HG02759 (cell line): ENCODE results near the gene ZFAND3.

Source experiments
- ATAC-seq: cut with Tn5 transposase; IDR thresholded peaks from one replicate; pipeline ENCODE4 v1.9.1; 2021; ENCODE audit warnings: mild to moderate bottlenecking, moderate library complexity; ENCODE audit not compliant: unreplicated experiment

Gene ZFAND3

DNA sequence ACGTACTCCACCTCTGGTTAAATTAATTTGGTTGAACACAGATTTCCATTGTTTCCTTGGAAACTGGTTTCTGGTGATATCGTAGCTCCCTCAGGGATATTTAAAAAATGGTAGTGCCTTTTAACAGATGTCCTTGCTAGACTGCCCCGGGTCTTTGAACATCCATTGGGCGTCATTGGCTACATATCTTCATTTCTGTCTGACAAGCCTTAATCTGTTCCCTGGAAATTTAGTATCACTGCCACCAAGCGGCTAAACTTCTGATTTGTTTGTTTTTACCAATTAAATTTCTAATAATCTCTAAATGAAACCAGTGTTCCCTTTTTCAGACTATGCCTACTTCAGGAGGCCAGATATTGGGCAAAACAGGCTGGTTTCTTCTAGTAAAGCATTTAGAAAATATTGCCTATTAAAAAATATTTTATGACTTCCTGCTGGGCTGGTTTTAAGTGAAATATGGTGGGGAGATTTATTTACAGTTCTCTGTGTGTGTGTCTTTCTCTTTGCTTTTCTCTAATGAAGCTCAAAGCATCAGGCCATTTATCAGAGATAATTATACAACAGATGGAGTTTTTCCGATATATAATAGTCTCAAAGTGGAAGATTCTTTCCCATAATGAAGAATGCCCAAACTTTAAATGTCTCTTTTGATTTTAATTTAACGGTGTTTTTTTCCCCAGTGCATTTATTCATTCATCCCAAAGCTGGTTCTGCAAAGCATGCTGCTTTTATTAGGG, 249.5 kb downstream of the ZFAND3 start:
- ATAC-seq: no peak

DNA sequence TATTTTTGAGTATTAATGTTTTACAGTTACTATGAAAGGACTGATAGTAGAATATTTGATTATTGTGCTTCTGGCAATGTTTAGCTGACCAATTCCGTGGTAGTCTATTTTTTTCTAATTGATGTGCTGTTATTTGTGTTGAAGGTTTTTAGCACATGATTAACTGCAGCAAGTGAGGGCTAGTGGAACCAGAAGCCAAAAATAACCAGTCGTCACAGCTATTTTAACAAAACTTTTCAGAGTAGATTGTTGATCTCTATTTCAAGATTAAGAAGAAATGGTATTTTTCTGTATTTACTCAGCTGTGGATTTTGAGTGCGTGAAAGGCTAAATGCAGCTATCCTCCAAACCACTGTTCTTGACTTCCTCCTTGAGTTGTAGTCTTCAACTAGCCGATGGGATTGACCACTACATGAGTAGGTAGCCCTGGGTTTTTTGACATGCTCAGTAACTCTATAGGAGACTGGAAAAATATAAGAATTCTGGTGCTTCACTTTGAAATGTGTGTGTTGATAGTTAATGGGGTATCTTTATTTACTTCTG, 258.0 kb downstream of the ZFAND3 start:
- ATAC-seq: no peak

GRCh38 chr6:38078671-38079070, 259.1 kb downstream of the ZFAND3 start:
- no peak for ATAC-seq

DNA sequence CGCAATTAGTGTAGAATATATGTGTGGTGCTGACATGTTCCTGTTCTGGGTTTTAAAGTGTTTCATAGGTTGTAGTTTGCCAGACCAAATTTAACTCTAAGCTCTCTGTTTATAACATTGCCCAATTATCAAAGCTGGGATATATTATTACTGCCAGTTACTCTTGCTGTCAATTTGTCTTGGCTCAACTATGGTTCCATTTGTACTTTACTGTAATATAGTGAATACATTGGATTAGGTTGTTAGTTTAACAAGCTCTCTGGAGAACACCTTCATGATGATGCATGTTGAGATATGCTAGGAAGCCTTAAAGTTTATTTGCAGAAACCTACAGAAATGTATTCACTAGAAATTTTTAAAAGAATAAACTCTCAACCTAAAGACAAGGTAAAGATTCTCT, 259.6 kb downstream of the ZFAND3 start:
- ATAC-seq: no peak

GRCh38 chr6:38079537-38079936, 260.0 kb downstream of the ZFAND3 start:
- ATAC-seq: no peak

GRCh38 chr6:38080360-38080759, 260.8 kb downstream of the ZFAND3 start:
- ATAC-seq: no peak

- ATAC-seq: no peak
These were observed 261.4 kb downstream of the ZFAND3 start for GRCh38 chr6:38080889-38081288.

GRCh38 chr6:38085031-38085430, 265.5 kb downstream of the ZFAND3 start:
- ATAC-seq: no peak

DNA sequence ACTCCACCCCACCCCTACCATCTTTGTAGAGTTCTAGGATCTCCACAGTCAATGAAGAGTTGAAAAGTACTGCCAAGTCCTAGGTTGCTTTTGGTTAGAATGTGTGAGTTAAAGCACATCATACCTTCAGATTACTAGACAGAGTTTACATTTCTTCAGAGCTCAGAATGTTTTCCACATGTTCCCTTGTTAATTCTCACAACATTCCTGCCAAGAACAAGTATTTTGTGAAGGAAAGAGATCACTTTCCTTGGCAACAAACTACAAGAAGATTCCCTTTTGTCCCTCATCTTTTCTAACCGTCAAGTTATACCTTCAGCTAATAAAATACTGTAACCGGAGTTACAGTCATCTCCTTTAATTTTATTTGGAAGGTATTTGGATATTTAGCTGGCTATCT, 266.8 kb downstream of the ZFAND3 start:
- no peak for ATAC-seq

DNA sequence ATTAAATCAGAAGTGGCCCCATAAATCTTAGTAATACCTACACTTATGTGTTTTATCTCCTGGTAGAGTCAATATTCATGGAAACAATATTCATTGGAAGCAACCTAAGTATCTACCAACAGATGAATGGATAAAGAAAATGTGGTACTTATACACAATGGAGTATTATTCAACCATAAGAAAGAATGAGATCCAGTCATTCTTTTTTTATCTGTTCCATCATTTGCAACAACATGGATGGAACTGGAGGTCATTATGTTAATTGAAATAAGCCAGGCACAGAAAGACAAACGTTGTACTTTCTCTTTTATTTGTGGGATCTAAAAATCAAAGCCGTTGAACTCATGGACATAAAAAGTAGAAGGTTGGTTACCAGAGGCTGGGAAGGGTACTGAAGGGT, 268.5 kb downstream of the ZFAND3 start:
- ATAC-seq: no peak

DNA sequence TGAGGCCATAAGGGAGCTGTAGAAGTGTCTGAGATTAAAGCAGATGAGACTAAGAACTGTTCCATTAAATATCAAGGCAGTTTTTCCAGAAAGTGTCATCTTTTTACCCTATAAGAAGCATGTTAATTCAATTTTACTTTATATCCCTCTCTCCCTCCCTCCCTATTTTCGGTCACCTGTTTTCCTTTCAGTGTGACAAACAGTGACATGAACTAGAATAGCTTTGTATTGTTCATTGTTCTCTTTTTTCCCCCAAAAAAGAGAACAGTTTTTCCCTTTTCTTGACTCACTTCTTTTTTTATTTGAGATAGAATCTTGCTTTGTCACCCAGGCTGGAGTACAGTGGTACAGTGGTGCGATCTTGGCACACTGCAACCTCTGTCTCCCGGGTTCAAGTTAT, 269.3 kb downstream of the ZFAND3 start:
- no peak for ATAC-seq

DNA sequence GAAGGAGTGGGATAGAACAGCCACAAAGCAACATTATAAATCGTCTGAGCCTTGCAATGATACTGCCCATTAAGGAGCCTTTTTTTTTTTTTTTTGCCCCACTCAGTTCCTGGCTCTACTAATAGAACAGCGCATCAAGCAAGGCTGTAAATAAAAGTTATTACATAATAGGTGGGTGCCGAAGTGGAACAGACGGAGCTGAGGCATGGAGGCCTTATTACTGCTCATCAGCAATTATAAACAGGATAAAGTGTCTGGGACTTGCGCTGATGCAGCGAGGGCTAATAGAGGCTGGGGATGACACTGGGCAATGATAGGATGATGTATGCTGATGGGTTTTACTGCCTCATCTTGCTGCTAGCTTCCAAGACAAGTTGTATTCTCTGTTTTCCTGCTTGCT, 272.1 kb downstream of the ZFAND3 start:
- ATAC-seq: no peak

GRCh38 chr6:38092465-38092864, 272.9 kb downstream of the ZFAND3 start:
- ATAC-seq: no peak

GRCh38 chr6:38092964-38093363, 273.4 kb downstream of the ZFAND3 start:
- ATAC-seq: no peak

- ATAC-seq: no peak
These were observed 275.5 kb downstream of the ZFAND3 start for GRCh38 chr6:38095054-38095453.

- ATAC-seq: no peak
These were observed 279.7 kb downstream of the ZFAND3 start for GRCh38 chr6:38099221-38099620.

GRCh38 chr6:38100380-38100779, 280.9 kb downstream of the ZFAND3 start:
- ATAC-seq: peak; percentile 58

DNA sequence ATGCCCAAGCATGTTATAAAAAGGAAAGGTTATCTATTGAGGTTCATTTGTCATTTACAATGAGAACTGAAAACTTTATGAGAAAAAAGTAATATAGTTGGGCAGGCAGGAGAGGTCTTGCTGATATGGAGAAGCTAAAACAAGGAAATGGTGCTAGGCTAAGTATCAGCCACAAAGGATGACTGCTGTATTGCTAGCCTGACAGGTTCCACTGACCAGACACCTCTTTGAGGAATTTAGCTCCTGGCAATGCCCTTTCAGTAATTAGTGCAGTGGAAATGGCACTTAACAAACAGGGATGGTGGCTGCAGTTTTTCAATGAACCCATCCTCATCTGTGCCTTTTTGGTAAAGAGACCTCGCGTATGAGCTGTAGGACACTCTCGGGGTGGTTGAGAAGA, 284.4 kb downstream of the ZFAND3 start:
- ATAC-seq: no peak

DNA sequence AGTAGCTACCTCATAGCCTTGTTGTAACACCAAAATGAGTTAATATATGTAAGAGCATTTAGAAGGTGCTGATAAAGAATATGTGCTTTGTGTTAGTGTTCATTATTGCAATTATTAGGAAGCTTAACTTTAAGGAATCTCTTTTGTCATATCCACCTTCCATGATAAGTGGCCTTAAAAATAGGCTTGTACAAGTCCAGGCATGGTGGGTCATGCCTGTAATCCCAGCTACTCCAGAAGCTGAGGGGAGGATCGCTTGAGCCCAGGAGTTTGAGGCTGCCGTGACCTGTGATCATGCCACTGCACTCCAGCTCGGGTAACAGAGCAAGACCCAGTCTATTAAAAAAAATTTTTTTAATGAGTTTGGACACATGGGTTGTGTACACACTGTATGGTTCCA, 285.5 kb downstream of the ZFAND3 start:
- ATAC-seq: no peak

- no peak for ATAC-seq
These were observed 287.5 kb downstream of the ZFAND3 start for GRCh38 chr6:38107073-38107472.

GRCh38 chr6:38110481-38110971, 291.0 kb downstream of the ZFAND3 start:
- ATAC-seq: no peak

- ATAC-seq: no peak
These were observed 292.7 kb downstream of the ZFAND3 start for GRCh38 chr6:38112181-38112580.
